GM10248 (cell line): ENCODE results near the gene CELF5.

Experiments
- CTCF ChIA-PET: fragments of 300-600 bp; sonication (Branson Sonifier 250); formaldehyde crosslinking; extraction: SDS; loops from one replicate; lab custom pipeline; 2021; ENCODE audit warnings: antibody characterized with exemption; lab: Yijun Ruan, JAX
- POLR2A ChIA-PET: fragments of 350-650 bp; sonication (Branson Sonifier 250); formaldehyde crosslinking; extraction: SDS; loops from one replicate; lab custom pipeline; 2020; ENCODE audit warnings: antibody characterized with exemption; lab: Yijun Ruan, JAX
- DNase-seq: peaks from one replicate; pipeline ENCODE4 v3.0.0; 2012; ENCODE audit errors: extremely low spot score
- TF ChIP-seq, protein P1 (sequence below): IDR thresholded peaks from 2 replicates; pipeline ENCODE4 v1.5.1; 2012; ENCODE audit warnings: mild to moderate bottlenecking, low read depth; ENCODE audit errors: extremely low read depth, missing control alignments, control extremely low read depth

Gene CELF5

GRCh38 chr19:3281026-3281425, 56.6 kb downstream of the CELF5 start:
- DNase-seq, result no peak
- CTCF ChIA-PET, result interaction anchor here (1.3 to 1.5 kb wide), 3 partner anchors 24 to 204 kb away, joined by 4 read pairs; no protein-coding TSS in a partner anchor
- POLR2A ChIA-PET, result no interaction called here
- TF ChIP-seq, protein P1, sequence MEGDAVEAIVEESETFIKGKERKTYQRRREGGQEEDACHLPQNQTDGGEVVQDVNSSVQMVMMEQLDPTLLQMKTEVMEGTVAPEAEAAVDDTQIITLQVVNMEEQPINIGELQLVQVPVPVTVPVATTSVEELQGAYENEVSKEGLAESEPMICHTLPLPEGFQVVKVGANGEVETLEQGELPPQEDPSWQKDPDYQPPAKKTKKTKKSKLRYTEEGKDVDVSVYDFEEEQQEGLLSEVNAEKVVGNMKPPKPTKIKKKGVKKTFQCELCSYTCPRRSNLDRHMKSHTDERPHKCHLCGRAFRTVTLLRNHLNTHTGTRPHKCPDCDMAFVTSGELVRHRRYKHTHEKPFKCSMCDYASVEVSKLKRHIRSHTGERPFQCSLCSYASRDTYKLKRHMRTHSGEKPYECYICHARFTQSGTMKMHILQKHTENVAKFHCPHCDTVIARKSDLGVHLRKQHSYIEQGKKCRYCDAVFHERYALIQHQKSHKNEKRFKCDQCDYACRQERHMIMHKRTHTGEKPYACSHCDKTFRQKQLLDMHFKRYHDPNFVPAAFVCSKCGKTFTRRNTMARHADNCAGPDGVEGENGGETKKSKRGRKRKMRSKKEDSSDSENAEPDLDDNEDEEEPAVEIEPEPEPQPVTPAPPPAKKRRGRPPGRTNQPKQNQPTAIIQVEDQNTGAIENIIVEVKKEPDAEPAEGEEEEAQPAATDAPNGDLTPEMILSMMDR, result no peak

DNA sequence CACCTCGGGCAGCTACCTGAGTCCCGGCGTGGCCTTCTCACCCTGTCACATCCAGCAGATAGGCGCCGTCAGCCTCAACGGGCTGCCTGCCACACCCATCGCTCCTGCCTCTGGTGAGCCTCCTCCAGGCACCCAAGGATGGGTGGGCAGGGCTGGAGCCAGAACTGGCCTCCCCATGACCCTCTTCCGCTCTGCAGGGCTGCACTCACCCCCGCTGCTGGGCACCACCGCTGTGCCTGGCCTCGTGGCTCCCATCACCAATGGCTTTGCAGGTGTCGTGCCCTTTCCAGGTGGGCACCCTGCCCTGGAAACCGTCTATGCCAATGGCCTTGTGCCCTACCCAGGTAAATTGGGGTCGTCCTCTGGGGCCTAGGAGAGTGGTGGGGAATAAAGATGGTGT, 57.7 kb downstream of the CELF5 start:
- DNase-seq, result no peak
- ChIA-PET CTCF (interaction anchor here (1.3 to 1.5 kb wide), 2 partner anchors 23 to 203 kb away, joined by 4 read pairs; no protein-coding TSS in a partner anchor), POLR2A (no interaction called here)
- TF ChIP-seq, protein P1, result no peak

DNA sequence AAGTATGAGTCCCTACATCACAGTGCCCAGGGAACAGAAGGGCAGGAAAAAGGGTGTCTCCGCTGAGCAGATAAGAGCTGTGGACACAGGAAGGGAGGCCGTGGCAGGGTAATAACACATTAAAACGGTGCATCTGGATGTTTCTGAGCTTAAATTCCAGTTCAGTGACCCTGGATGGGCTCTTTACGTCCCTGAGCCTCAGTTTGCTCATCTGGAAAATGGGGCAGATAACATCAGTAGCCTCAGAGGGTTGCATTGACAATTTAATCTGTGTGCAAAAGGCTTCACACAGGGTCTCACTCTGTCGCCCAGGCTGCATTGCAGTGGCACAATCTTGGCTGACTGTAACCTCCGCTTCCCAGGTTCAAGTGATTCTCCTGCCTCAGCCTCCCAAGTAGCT, 58.1 kb downstream of the CELF5 start:
- CTCF ChIA-PET, result no interaction called here
- POLR2A ChIA-PET, result no interaction called here
- DNase-seq, result no peak
- TF ChIP-seq, protein P1, result no peak

GRCh38 chr19:3283246-3283751, 58.8 kb downstream of the CELF5 start:
- DNase-seq, result no peak
- ChIA-PET POLR2A (no interaction called here), CTCF (interaction anchor here (1.0 kb wide), 1 partner anchor 146 kb away, joined by 3 read pairs; no protein-coding TSS in a partner anchor)
- TF ChIP-seq, protein P1, result no peak

- no peak for DNase-seq
- TF ChIP-seq, protein P1, result no peak
- ChIA-PET POLR2A (interaction anchor here (1.9 kb wide), 1 partner anchor 8 kb away, joined by 8 read pairs; no protein-coding TSS in a partner anchor), CTCF (interaction anchor here (1.0 to 1.8 kb wide), 4 partner anchors 9 to 145 kb away, joined by 3 to 11 read pairs (median 4); no protein-coding TSS in a partner anchor)
Measured at GRCh38 chr19:3283886-3284657, 59.6 kb downstream of the CELF5 start.

DNA sequence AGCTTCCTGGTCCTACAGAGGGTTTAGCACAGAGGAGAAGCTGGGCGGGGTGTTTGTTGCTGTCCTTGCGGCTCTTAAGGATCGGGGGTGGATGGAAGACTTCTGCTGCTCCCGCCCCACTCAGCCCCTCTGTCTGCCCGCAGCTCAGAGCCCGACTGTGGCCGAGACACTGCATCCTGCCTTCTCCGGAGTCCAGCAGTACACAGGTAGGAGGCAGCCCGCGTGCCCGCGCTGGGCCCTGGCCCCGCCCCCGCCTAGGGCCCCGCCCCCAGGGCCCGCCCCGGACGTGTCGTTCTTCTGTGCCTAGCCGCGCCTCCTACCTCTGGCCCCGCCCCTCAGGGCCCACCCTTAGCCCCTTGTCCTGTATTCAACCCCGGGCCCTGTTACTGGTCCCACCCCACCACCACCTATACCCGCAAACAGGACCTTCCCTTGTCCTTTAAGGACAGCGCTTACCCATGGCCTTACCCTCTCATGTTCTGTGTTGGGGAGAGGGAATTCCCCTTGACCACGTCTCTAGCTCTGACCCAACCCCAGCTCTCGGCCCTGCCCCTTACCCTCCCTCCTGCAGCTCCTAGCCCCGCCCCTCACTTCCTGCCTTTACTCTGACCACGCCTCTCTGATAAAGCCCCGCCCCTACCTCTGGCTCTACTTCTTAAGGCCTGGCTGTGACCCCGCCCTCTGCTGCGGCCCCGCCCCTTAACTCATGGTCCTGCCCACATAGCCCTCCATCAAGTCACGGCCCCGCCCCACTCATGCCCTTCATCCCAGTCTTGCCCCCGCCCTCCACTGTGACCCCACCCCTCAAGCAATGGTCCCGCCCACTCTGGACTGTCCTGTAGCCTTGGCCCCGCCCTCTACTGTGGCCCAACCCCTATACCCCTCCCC, 60.5 kb downstream of the CELF5 start:
- CTCF ChIA-PET, result interaction anchor here (0.9 to 1.8 kb wide), 5 partner anchors 8 to 144 kb away, joined by 3 to 11 read pairs (median 4); no protein-coding TSS in a partner anchor
- POLR2A ChIA-PET, result interaction anchor here (1.9 kb wide), 1 partner anchor 9 kb away, joined by 8 read pairs; no protein-coding TSS in a partner anchor
- peak; percentile 72 for DNase-seq
- TF ChIP-seq, protein P1, result no peak
